NCI-H2107 treated with DMSO at 0.1 percent for 48 hours (cell line): Measurements from ENCODE around the gene ITGAE.
"Not testable (repeated sequence)": the region's sequence is repeated elsewhere in the genome, so short reads cannot be mapped to it uniquely, and the experiment has no call there.

Experiments used
- DNase-seq: peaks from one replicate; lab custom pipeline; 2025; ENCODE audit not compliant: unreplicated experiment; lab: John Stamatoyannopoulos, UW

Gene ITGAE

GRCh38 chr17:3761918-3762380, 39.0 kb downstream of the ITGAE start:
- no peak for DNase-seq

- DNase-seq, result no peak
These were observed 39.7 kb downstream of the ITGAE start for GRCh38 chr17:3761036-3761917.

GRCh38 chr17:3759597-3760216, 41.3 kb downstream of the ITGAE start:
- DNase-seq, result no peak

GRCh38 chr17:3755335-3756030, 45.5 kb downstream of the ITGAE start:
- DNase-seq, result no peak

GRCh38 chr17:3754458-3755334, 46.3 kb downstream of the ITGAE start:
- peak; percentile 90 for DNase-seq

GRCh38 chr17:3754066-3754457, 46.9 kb downstream of the ITGAE start:
- no peak for DNase-seq

GRCh38 chr17:3753624-3754023, 47.4 kb downstream of the ITGAE start:
- no peak for DNase-seq

- no peak for DNase-seq
These were observed 49.2 kb downstream of the ITGAE start for GRCh38 chr17:3751836-3752235.

- DNase-seq, result no peak
These were observed 50.1 kb downstream of the ITGAE start for GRCh38 chr17:3750926-3751325.

- DNase-seq, result no peak
These were observed 50.7 kb downstream of the ITGAE start for GRCh38 chr17:3750296-3750695.

- no peak for DNase-seq
These were observed 52.4 kb downstream of the ITGAE start for GRCh38 chr17:3748576-3748975.

GRCh38 chr17:3747805-3748204, 53.2 kb downstream of the ITGAE start:
- no peak for DNase-seq

GRCh38 chr17:3745071-3745470, 55.9 kb downstream of the ITGAE start:
- DNase-seq, result no peak

- no peak for DNase-seq
These were observed 57.0 kb downstream of the ITGAE start for GRCh38 chr17:3744014-3744413.

- no peak for DNase-seq
These were observed 60.3 kb downstream of the ITGAE start for GRCh38 chr17:3740611-3741073.

- DNase-seq, result no peak
These were observed 61.4 kb downstream of the ITGAE start for GRCh38 chr17:3739422-3740124.

- peak; percentile 27 for DNase-seq
These were observed 62.3 kb downstream of the ITGAE start for GRCh38 chr17:3738562-3739295.

- DNase-seq, result no peak
These were observed 65.5 kb downstream of the ITGAE start for GRCh38 chr17:3735515-3735914.

GRCh38 chr17:3734911-3735276, 66.1 kb downstream of the ITGAE start:
- not testable (repeated sequence) for DNase-seq
